Tibial nerve (tissue), 4 donors: Measurements from ENCODE around the gene SCCPDH.

Experiments used
- EP300 ChIP-seq, 2 donors: sonication (generic); formaldehyde crosslinking; IDR thresholded peaks; one replicate each; pipeline ENCODE4 v1.6.1; 2017; ENCODE audit warnings: antibody characterized with exemption in 2 of 2, mild to moderate bottlenecking in 1 of 2
- POLR2A ChIP-seq, 2 donors: fragments of 450-650 bp; IDR thresholded peaks; one replicate each; pipeline ENCODE4 v1.6.1; 2017; ENCODE audit warnings: antibody characterized with exemption in 2 of 2, mild to moderate bottlenecking in 2 of 2, moderate library complexity in 2 of 2
- TF ChIP-seq, protein P1 (sequence below), 5 experiments: fragments of 200-600 bp in 3 of 5; fragments of 450-650 bp in 2 of 5; sonication (generic) in 3 of 5; IDR thresholded peaks; one replicate each; pipeline ENCODE4 v1.5.1; 2016 to 2019; ENCODE audit warnings: antibody characterized with exemption in 5 of 5, mild to moderate bottlenecking in 3 of 5, moderate library complexity in 2 of 5

DNA sequence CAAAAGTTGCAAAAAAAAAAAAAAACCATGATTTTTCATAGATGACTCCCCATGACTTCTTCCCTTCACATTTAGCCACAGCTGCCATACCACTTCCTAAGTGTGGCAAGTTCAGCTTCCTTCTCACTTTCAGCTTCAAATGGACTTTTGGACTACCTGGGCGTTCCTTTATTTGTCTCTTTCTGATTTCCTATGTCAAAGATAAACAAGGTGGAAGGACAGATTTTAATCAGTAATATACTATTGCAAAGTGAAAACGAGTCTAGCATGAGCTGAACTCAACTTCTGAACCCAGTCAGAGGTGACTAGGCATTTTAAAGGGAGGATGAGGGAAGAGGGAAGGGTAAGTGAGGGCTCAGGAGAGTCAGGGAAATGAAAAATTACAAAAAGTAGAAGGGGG lies 14.4 kb upstream of the SCCPDH start:
- TF ChIP-seq, protein P1, sequence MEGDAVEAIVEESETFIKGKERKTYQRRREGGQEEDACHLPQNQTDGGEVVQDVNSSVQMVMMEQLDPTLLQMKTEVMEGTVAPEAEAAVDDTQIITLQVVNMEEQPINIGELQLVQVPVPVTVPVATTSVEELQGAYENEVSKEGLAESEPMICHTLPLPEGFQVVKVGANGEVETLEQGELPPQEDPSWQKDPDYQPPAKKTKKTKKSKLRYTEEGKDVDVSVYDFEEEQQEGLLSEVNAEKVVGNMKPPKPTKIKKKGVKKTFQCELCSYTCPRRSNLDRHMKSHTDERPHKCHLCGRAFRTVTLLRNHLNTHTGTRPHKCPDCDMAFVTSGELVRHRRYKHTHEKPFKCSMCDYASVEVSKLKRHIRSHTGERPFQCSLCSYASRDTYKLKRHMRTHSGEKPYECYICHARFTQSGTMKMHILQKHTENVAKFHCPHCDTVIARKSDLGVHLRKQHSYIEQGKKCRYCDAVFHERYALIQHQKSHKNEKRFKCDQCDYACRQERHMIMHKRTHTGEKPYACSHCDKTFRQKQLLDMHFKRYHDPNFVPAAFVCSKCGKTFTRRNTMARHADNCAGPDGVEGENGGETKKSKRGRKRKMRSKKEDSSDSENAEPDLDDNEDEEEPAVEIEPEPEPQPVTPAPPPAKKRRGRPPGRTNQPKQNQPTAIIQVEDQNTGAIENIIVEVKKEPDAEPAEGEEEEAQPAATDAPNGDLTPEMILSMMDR (IDR thresholded peaks at IDR 0.05), result no peak
- TF ChIP-seq POLR2A (IDR thresholded peaks at IDR 0.05), result no peak
- TF ChIP-seq EP300 (IDR thresholded peaks at IDR 0.05), result no peak
